D341Med (cell line): ENCODE data around the gene HERC4.

ENCODE experiments used
- DNase-seq: peaks from one replicate; pipeline ENCODE4 v3.0.0; 2012; ENCODE audit warnings: low spot score

Gene HERC4, protein sequence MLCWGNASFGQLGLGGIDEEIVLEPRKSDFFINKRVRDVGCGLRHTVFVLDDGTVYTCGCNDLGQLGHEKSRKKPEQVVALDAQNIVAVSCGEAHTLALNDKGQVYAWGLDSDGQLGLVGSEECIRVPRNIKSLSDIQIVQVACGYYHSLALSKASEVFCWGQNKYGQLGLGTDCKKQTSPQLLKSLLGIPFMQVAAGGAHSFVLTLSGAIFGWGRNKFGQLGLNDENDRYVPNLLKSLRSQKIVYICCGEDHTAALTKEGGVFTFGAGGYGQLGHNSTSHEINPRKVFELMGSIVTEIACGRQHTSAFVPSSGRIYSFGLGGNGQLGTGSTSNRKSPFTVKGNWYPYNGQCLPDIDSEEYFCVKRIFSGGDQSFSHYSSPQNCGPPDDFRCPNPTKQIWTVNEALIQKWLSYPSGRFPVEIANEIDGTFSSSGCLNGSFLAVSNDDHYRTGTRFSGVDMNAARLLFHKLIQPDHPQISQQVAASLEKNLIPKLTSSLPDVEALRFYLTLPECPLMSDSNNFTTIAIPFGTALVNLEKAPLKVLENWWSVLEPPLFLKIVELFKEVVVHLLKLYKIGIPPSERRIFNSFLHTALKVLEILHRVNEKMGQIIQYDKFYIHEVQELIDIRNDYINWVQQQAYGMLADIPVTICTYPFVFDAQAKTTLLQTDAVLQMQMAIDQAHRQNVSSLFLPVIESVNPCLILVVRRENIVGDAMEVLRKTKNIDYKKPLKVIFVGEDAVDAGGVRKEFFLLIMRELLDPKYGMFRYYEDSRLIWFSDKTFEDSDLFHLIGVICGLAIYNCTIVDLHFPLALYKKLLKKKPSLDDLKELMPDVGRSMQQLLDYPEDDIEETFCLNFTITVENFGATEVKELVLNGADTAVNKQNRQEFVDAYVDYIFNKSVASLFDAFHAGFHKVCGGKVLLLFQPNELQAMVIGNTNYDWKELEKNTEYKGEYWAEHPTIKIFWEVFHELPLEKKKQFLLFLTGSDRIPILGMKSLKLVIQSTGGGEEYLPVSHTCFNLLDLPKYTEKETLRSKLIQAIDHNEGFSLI

DNA sequence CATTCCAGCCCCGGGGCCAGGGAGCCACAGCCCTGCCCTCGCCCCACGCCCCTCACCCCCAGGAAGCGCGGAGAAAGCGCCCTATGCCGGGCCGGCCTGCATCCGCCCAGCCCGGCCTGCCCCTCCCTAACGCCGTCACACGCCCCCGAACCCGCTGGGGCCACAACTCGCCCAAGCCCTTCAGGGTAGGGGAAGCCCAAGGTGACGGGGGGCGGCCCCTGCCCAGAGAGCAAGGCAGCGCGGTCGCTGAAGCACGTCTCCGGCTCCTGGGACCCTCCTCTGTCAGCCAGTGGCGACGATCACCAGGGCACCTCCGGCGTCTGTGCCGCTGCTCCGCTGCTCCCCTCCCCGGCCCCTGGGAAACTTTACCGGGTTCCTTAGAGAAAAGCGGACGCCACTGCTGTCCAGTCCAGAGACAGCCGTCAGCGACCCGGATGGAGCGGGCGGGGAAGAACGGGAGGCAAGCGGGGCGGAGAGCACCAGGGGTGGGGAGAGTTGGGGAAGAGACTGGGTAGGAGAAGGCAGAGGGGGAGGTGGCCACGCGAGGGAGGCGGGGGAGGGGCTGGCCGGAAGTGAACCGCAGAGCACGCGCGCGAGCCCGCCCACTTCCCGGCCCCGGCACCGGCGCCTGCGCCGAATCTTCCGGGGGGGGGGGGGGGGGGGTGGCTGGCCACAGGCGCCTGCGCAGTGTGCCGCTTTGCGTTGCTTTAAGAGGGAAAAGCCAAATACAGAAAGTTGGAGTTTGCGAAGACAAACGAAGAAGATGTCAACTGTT lies at the start of gene HERC4:
TSS of gene HERC4 (minus strand) at position 509 of the 775 bp plus-strand sequence. CDS start 2,175 bp downstream, outside the sequence.
- DNase-seq: peak; percentile 94

DNA sequence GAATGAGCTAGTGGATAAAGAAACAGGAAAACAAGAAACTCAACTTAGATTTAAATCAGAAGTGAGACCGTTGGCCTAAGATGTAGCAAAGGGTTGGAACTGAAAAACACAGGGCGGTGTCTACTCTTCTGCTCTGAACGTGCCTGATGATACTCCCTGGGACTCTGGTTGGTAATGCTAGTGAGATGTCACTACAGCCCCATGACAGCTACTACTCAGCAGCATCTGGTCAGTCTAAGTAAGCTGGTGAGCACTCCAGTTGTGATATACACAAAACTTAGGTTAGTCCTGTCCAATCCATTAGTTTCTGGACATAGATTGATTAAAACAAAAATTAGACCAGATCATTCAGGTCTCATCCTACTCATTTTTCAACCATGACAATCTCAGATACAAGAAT lies 49.6 kb upstream of the HERC4 start:
- no peak for DNase-seq

DNA sequence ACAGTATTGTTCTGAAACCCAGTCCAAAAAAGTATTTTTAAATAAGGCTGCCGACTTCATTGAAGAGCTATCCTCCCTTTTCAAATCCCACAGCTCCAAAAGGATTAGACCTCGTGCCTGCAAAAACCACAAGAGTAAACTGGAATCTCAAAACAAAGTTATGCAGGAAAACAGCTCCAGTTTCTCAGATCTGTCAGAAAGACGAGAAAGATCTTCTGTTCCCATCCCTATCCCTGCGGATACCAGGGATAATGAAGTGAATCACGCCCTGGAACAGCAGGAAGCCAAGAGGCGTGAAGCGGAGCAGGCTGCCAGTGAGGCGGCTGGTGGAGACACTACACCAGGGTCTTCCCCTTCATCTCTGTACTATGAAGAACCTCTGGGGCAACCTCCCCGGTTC lies 46.8 kb upstream of the HERC4 start:
- DNase-seq: no peak

DNA sequence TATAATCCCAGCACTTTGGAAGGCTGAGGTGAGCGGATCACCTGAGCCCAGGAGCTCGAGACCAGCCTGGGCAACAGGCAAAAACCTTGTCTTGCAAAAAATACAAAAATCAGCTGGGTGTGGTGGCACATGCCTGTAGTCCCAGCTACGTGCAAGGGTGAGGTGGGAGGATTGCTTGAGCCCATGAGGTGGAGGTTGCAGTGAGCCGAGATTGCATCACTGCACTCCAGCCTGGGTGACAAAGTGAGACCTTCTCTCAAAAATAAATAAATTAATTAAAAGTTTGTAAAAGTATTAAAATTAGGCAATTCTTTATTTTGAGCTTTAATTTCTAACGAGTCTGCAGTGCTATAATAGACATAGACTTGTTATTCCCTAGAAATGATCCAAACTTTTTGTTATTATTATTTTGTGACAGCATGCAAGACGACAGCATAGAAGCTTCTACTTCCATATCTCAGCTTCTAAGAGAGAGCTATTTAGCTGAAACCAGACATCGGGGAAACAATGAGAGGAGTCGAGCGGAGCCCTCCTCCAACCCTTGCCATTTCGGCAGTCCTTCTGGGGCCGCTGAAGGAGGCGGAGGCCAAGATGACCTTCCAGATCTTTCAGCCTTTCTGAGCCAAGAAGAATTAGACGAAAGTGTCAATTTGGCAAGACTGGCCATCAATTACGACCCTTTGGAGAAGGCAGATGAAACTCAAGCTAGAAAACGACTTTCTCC lies 46.1 kb upstream of the HERC4 start:
- DNase-seq: no peak

DNA sequence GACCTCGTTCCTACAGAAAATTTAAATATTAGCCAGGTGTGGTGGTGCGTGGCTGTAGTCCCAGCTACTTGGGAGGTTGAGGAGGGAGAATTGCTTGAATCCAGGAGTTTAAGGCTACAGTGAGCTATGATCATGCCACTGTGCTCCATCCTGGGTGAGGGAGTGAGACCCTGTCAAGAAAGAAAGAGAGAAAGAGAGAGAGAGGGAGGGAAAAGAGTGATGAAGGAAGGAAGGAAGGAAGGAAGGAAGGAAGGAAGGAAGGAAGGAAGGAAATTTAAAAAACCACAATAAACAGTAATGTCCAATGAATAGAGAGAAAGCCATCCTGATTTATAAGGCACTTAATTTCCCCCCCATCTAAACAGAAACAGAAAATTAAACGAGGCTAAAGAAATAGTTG lies 43.6 kb upstream of the HERC4 start:
- DNase-seq: no peak

DNA sequence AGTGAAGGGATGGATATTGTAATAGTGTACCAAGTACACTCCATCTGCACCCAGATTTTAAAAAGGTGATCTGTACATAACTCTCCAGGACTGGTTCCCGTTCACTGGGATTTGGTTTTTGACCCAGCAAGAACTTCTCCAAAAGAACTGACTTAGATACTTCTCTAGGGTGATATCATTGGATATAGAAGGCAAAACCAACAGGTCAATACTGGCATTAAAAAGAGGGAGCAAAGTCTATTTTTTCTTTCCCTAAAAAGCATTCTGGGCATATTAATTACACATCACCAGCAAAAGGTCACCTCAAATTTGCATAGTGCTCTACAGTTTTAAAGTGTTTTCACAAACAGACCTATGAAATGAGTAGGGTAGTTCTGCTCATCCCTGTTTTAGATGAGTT lies 37.8 kb upstream of the HERC4 start:
- no peak for DNase-seq

DNA sequence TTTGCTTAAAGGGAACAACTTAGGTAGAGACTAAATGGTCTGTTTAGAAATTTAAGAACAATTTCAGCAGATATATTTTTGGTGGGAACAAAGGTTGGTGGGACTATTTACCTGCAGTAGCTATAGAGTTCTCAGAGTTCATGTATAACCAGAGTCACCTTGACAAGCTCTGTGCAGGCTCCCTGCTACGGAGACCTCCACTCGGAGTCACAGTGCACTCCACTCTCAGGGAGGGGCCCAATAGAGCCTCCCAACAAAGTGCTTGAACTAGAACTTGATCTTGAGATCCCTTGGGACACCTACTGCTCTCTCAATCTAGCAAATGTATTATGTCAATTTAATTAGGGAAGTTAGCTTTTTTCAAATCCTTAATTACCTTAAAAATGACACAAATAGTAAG lies 36.5 kb upstream of the HERC4 start:
- no peak for DNase-seq

DNA sequence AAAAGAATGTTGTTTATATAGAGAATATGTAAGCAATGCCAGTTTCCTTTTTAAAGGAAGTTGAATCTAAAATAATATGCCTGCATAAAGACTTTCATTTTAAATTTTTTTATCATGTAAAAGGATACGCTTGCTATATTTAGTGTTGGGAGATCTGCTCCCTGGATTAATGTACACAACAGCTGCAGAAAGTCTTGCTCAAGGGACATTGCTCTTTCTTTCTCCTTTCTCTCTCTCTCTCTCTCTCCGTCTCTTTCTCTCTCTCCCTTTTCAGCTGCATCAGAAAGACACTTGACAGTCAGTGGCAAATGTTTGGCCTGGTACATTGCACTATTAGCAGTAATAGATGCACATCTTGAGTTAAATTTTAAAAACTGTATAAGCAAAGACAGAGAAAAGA lies 34.9 kb upstream of the HERC4 start:
- DNase-seq: no peak

DNA sequence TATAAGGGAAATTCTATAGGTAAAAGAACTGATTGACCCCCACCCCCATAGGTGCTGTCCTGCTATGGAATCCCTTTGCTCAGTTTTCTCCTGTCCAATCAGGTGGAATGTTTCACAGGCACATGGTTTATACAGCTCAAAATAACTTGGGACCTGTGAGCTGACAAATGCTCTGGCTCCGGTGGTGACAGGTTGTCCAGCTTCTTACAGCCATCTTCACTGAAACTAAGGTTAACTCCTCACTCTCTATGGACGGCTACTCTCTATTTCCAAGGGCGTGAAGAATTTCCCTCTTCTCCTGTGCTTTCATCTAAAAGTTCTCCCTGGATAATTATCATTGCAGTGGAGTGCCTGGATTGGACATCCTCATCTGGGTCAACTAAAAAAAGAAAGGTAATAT lies 34.2 kb upstream of the HERC4 start, which contains the start of gene MYPN:
TSS of gene MYPN (plus strand) at position 158 of the 400 bp plus-strand sequence. CDS start 11,951 bp downstream, outside the sequence.
- DNase-seq: no peak

DNA sequence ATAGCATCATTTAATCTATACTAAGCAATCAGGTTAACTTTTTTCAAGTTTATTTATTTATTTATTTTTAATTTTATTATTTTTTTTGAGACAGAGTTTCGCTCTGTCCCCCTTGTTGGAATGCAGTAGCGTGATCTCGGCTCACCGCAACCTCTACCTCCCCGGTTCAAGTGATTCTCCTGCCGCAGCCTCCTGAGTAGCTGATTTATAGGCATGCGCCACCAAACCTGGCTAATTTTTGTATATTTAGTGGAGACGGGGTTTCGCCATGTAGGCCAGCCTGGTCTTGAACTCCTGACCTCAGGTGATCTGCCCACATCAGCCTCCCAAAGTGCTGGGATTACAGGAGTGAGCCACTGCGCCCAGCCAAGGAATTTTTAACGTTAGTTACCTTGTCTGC lies 33.6 kb upstream of the HERC4 start:
- no peak for DNase-seq

DNA sequence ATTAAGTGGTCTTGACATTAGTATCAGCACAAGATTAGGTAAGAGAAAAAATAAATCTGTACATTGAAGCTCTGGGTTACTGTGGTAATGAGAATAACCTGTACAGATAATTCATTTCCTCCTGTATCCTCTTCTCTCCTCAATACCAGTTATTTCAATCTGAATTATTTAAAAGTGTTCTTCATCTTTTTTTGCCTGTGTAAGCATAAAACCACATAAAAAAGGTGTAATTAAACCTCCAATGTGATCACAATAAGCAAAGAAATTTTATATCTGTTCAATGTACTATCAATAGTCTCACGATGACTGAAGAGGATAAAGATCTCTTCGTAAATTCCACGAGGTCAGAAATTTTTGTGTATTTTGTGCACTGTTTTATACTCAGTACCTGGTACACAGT lies 33.0 kb upstream of the HERC4 start:
- no peak for DNase-seq

DNA sequence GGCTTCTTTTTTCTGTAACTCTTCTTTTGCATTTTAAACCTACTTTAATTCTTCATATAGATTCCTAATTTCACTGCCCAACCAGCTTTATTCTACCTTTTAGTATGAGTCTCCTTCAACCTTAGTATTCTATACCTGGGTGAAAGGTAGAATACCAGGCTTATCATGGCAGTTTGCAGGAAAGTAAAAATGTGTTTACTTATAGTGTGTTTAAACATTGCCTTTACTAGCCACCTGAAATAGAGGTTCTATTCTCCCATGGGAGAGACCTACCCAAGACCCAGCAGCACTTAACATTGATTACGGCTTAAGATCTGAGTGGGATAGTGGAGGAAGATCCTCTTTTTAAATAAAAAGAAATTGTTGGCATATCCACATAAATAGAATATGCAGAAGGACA lies 32.6 kb upstream of the HERC4 start:
- no peak for DNase-seq

DNA sequence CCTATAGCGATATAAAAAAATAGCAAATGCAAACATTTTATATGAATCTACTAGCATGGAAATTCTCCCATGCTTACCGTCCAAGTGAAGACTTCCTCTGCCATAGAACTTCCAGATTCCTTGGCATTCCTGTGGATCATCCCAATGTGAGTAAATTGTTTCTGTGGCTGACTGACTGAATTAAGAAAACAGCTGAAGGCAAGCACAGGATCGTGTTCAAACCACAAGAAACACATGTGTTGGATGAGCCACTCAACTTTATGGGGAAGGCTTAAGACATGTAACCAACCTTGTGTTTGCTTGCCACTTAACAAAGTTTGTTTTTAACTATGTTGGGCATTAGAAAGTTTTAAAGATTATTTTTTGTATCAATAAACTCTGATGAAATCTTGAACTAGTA lies 31.6 kb upstream of the HERC4 start:
- no peak for DNase-seq

DNA sequence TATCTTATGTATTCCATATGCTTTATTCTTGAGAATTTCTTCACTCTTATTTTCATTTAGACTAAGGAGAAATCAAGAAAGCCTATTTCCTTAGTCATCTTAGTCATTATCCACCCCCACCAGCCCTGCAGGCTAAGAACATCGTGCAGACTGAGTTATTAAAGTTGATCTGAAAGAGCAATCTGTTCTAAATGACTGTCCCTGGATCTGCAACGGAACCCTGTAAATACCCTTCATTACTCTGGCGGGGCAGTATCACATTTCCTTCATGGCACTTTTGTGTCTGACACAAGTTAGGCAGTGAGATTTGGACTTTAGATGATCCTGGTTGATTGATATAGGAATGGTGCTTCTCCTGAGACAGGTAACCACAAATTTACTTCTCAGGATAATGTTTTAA lies 30.7 kb upstream of the HERC4 start:
- DNase-seq: no peak

DNA sequence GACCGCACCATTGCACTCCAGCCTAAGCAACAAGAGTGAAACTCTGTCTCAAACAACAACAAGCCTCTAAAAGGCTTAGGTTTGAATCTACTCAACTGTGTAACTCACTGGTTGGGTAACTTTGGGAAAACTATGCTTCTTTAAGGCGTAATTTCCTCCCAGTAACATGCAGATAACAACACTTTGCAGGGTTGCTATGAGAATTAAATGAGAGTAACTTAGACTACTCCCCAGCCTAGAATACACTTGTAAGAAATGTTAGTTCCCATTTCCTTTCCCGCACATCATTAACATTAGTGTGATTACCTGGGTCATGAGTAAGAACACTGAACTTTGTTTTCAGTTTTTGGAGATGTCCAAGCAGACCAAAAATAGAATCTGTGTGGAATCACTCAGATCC lies 28.8 kb upstream of the HERC4 start:
- no peak for DNase-seq

DNA sequence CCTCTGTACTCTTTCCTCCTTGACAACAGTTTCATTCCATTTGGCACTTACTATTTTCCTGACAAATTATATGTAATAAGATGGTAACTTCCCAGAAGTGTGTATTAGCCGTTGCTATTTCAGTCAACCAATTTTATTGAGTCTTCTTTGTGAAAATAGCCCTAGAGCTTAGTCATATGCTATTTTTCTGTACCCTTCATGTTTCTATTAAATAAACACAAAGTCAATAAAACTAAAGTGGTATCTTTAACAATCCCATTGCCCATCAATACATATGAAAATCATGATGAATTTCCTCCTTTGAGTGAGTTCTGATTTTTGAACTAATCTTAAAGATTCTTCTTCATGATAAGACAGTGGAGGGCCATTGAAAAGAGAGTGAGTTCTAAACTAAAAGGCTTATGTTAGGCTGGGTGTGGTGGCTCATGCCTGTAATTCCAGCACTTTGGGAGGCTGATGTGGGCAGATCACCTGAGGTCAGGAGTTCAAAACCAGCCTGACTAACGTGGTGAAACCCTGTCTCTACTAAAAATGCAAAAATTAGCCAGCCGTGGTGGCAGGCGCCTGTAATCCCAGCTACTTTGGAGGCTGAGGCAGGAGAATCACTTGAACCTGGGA lies 28.3 kb upstream of the HERC4 start:
- DNase-seq: no peak

DNA sequence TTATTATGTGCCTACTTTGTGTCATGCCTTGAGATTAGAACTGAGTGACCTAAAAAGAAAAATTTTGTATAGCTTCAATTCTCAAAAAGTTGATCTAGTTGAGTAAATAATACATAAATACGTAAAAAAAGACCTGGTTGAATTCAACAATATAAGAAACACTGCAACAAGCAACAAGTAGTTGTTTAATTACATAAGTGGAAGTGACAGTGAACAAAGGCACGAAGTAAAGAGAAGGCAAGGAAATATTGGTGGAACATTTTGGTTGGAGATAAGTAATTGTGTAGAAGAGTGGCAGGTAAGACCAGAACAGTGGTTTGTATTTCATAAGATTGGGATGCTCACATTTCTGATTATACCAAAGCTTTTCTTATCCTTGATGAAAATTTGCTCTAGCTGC lies 26.0 kb upstream of the HERC4 start:
- no peak for DNase-seq

DNA sequence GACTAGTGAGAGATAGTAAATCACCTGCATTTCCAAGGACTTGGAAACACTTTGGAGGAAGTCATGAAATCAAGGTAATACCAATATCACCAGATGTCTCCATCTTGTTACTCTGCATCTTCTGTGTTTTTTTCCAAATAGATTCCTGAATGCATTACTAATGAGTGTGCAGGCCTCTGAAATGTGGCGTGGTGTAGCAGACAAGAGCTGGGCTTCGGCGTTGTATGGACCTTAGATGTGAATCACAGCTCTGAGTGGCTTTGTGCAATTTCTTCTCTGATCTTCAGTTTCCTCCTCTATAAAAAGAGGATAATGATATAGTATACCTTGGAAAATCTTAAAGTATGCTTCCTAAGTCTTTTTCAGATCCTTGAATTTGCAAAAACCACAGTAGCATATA lies 24.7 kb upstream of the HERC4 start:
- DNase-seq: no peak

DNA sequence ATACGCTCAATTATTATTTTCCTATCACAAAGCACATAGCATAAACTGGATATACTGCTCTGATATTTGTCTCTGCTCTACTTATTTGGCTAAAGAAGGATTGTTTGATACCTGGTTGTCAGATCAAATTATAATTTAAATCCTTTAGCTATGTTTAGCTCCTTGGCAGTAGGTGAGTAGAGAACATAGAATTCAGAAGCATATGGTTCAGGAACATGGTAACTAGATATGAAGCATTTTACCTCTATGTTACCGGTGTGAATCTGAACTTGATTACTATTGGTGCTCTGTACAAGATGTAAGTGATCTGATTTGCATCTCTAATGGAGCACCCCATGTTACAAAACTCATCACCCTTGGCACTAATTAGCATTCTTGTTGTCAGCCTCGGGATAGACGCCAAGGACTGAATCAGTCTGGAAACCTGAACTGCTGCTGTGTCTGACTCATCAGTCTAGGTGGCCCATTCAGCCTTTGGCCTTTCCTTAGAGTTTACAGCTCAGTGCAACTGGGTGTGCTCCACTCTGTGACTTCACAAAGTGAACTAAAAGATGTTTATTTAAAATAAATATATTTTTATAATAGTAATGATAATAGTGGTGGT lies 21.9 kb upstream of the HERC4 start:
- peak; percentile 18 for DNase-seq

DNA sequence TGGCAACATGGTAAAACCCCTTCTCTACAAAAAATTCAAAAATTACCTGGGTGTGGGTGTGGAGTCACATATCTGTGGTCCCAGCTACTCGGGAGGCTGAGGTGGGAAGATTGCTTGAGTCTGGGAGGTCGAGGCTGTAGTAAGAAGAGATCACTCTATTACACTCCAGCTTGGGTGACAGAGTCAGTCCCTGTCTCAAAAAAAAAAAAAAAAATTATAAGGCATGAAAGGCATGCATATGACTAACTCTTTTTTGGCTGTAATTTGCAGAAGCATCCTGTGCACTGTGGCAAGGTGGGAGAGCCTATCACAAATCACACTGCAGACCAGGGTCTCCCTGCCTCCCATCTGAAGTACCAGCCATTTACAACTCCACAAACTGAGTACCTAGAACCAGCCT lies 20.1 kb upstream of the HERC4 start:
- DNase-seq: no peak

DNA sequence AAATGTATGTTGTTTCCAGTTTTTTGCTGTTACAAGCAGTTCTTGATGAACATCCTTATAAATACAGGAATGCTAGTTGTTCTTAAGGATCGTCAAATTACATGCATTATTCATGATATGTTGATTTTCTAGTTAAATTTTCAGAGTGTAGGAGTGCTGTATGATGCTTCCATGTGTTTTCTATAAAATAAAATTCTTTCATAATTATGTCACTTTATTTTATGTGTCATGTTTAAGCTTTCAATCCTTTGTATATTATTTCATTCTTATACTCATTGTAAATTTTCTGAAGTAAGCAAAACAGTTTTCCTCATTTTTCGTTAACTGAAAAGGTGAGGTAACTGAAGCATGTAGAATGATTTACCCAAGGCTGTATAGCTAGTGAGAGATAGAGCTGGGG lies 17.4 kb upstream of the HERC4 start:
- DNase-seq: no peak
